H1 (cell line): ENCODE data around the gene ARHGAP15. TPM values are rescaled to one million over a fixed set of nuclear protein-coding genes. Genes with fewer than 3 reads are reported as not detected.

Source experiments
- CTCF ChIA-PET: fragments of 300-600 bp; sonication (Branson Sonifier 250); formaldehyde crosslinking; loops from one replicate; lab custom pipeline; 2021; ENCODE audit not compliant: partially characterized antibody; lab: Charles Lee
- POLR2A ChIA-PET: fragments of 300-600 bp; sonication (Branson Sonifier 250); formaldehyde crosslinking; loops from one replicate; lab custom pipeline; 2021; ENCODE audit warnings: inconsistent platforms; ENCODE audit not compliant: partially characterized antibody; lab: Charles Lee
- DNase-seq, 2 experiments: peaks; one replicate each; pipeline versions ENCODE4 v3.0.0 to v3.0.0-alpha.2; 2010 to 2022; ENCODE audit warnings: low spot score in 2 of 2, low read depth in 1 of 2, mixed read lengths in 1 of 2
- FAIRE-seq: peaks from 2 replicates; lab custom pipeline; 2011; peaks lifted over from hg19 to GRCh38; lab: Jason Lieb, UNC
- H2AFZ ChIP-seq: 2 replicates; pipeline ENCODE4 v1.8.1; 2012; ENCODE audit warnings: low read length, inconsistent platforms
- H2AK5ac ChIP-seq: 2 replicates; pipeline ENCODE4 v1.6.1; 2013; ENCODE audit warnings: low read depth, low read length
- H2BK120ac ChIP-seq: replicated peaks from 2 replicates; pipeline ENCODE3; 2013; ENCODE audit warnings: low read depth, low read length, inconsistent platforms
- H2BK12ac ChIP-seq: 2 replicates; pipeline ENCODE4 v1.6.1; 2013; ENCODE audit warnings: low read depth, low read length
- H2BK15ac ChIP-seq: 2 replicates; pipeline ENCODE4 v1.6.1; 2013; ENCODE audit warnings: low read length
- H2BK20ac ChIP-seq: 2 replicates; pipeline ENCODE4 v1.6.1; 2013; ENCODE audit warnings: low read length
- H2BK5ac ChIP-seq: 2 replicates; pipeline ENCODE4 v1.6.1; 2013; ENCODE audit warnings: low read depth, low read length
- H3K14ac ChIP-seq: 2 replicates; pipeline ENCODE4 v1.6.1; 2013; ENCODE audit warnings: inconsistent platforms; ENCODE audit not compliant: insufficient read length
- H3K18ac ChIP-seq: 2 replicates; pipeline ENCODE4 v1.6.1; 2013; ENCODE audit warnings: low read length; ENCODE audit errors: extremely low read depth
- H3K23ac ChIP-seq: 2 replicates; pipeline ENCODE4 v1.6.1; 2013; ENCODE audit warnings: inconsistent platforms; ENCODE audit not compliant: insufficient read length
- H3K23me2 ChIP-seq: 2 replicates; pipeline ENCODE4 v1.6.1; 2013; ENCODE audit warnings: low read depth, low read length
- H3K27ac ChIP-seq: 2 replicates; pipeline ENCODE4 v1.6.1; 2011; ENCODE audit warnings: low read depth, low read length, inconsistent platforms
- H3K27me3 ChIP-seq, 4 experiments: replicated peaks in 1 of 4; 1 replicate in 1 of 4; 2 replicates in 3 of 4; pipeline versions ENCODE4 v1.6.1 to v1.8.1; 2011 to 2013; ENCODE audit warnings: low read length in 3 of 4, mild to moderate bottlenecking in 3 of 4, inconsistent platforms in 2 of 4, mixed read lengths in 2 of 4, moderate library complexity in 1 of 4; ENCODE audit not compliant: control insufficient read depth in 3 of 4, insufficient read depth in 3 of 4; ENCODE audit errors: extremely low read depth in 1 of 4
- H3K36me3 ChIP-seq, 4 experiments: 2 replicates each; pipeline versions ENCODE4 v1.6.1 to v1.8.1; 2011 to 2013; ENCODE audit warnings: mild to moderate bottlenecking in 4 of 4, low read length in 3 of 4, moderate library complexity in 2 of 4, control low read depth in 1 of 4, inconsistent platforms in 1 of 4; ENCODE audit not compliant: insufficient read depth in 4 of 4, control insufficient read depth in 2 of 4
- H3K4ac ChIP-seq: replicated peaks from 2 replicates; pipeline ENCODE3; 2013; ENCODE audit warnings: low read length, low read depth, mixed read lengths, inconsistent platforms; ENCODE audit not compliant: insufficient read length
- H3K4me1 ChIP-seq, 4 experiments: replicated peaks in 1 of 4; 1 replicate in 1 of 4; 2 replicates in 3 of 4; pipeline versions ENCODE4 v1.6.1 to v1.8.1; 2011 to 2013; ENCODE audit warnings: low read length in 3 of 4, inconsistent platforms in 2 of 4, mixed read lengths in 1 of 4; ENCODE audit not compliant: insufficient read depth in 4 of 4, control insufficient read depth in 3 of 4
- H3K4me2 ChIP-seq, 2 experiments: 2 replicates each; pipeline versions ENCODE4 v1.6.1 to v1.8.1; 2011 to 2013; ENCODE audit warnings: low read depth in 2 of 2, low read length in 2 of 2, control low read depth in 1 of 2, inconsistent platforms in 1 of 2, mild to moderate bottlenecking in 1 of 2; ENCODE audit not compliant: insufficient read depth in 1 of 2
- H3K4me3 ChIP-seq, 4 experiments: fragments of 200-600, 300-600 bp in 1 of 4; sonication (generic), shearing (Covaris generic), sonication (Bioruptor Twin) in 1 of 4; 2 replicates each; pipeline versions ENCODE4 v1.5.1 to v1.8.1; 2011 to 2016; ENCODE audit warnings: low read length in 4 of 4, low read depth in 3 of 4, control low read depth in 2 of 4, inconsistent platforms in 2 of 4, mild to moderate bottlenecking in 2 of 4, mixed read lengths in 1 of 4, moderate library complexity in 1 of 4; ENCODE audit not compliant: insufficient read depth in 2 of 4; ENCODE audit errors: extremely low read depth in 1 of 4
- H3K56ac ChIP-seq: replicated peaks from 2 replicates; pipeline ENCODE3; 2013; ENCODE audit warnings: low read depth, mild to moderate bottlenecking, mixed read lengths, low read length, inconsistent platforms; ENCODE audit not compliant: insufficient read length
- H3K79me1 ChIP-seq: 2 replicates; pipeline ENCODE4 v1.6.1; 2013; ENCODE audit warnings: low read depth, low read length, control low read depth
- H3K79me2 ChIP-seq, 2 experiments: 2 replicates each; pipeline versions ENCODE4 v1.6.1 to v1.8.1; 2012 to 2013; ENCODE audit warnings: low read length in 2 of 2, mild to moderate bottlenecking in 2 of 2, inconsistent platforms in 1 of 2; ENCODE audit not compliant: insufficient read depth in 2 of 2, control insufficient read depth in 1 of 2
- H3K9ac ChIP-seq, 4 experiments: replicated peaks in 1 of 4; 1 replicate in 1 of 4; 2 replicates in 3 of 4; pipeline versions ENCODE4 v1.6.1 to v1.8.1; 2011 to 2013; ENCODE audit warnings: low read depth in 3 of 4, low read length in 3 of 4, control low read depth in 2 of 4, mild to moderate bottlenecking in 2 of 4, moderate library complexity in 2 of 4, inconsistent platforms in 1 of 4; ENCODE audit errors: extremely low read depth in 1 of 4
- H3K9me3 ChIP-seq, 2 experiments: 2 replicates each; pipeline versions ENCODE4 v1.6.1 to v1.8.1; 2012 to 2013; ENCODE audit warnings: mild to moderate bottlenecking in 2 of 2, moderate library complexity in 2 of 2, control low read depth in 1 of 2, inconsistent platforms in 1 of 2, low read depth in 1 of 2, low read length in 1 of 2, mixed read lengths in 1 of 2; ENCODE audit not compliant: insufficient read depth in 2 of 2
- H4K20me1 ChIP-seq, 2 experiments: replicated peaks in 1 of 2; 2 replicates each; pipeline versions ENCODE3 to v1.8.1; 2011 to 2013; ENCODE audit warnings: inconsistent platforms in 2 of 2, low read length in 2 of 2, mild to moderate bottlenecking in 1 of 2; ENCODE audit not compliant: insufficient read depth in 2 of 2, control insufficient read depth in 1 of 2
- H4K5ac ChIP-seq: 2 replicates; pipeline ENCODE4 v1.6.1; 2013; ENCODE audit warnings: low read length, low read depth, mixed read lengths, inconsistent platforms; ENCODE audit not compliant: insufficient read length
- H4K8ac ChIP-seq: 2 replicates; pipeline ENCODE4 v1.8.0; 2013; ENCODE audit warnings: mild to moderate bottlenecking, moderate library complexity, low read length, inconsistent platforms; ENCODE audit not compliant: insufficient read depth; ENCODE audit errors: extremely low read depth
- H4K91ac ChIP-seq: replicated peaks from 2 replicates; pipeline ENCODE3; 2013; ENCODE audit warnings: low read length, mixed read lengths, inconsistent platforms; ENCODE audit not compliant: insufficient read length
- SP1 ChIP-seq: IDR thresholded peaks from 2 replicates; pipeline ENCODE4 v1.6.1; 2011; ENCODE audit warnings: low read depth, low read length
- WGBS, 2 experiments: shearing (Covaris generic) in 1 of 2; methylation state at CpG; one replicate each; pipeline versions ENCODE4 v1.1.6 to v1.1.7; 2013 to 2015; ENCODE audit warnings: low lambda C conversion rate in 2 of 2, mixed read lengths in 2 of 2, inconsistent platforms in 1 of 2, low coverage in 1 of 2, missing lambda C conversion rate in 1 of 2; ENCODE audit not compliant: insufficient replicate concordance in 2 of 2, insufficient coverage in 1 of 2, insufficient read length in 1 of 2; ENCODE audit errors: extremely low coverage in 1 of 2, missing lambda C conversion rate in 1 of 2; 5-methylcytosine and 5-hydroxymethylcytosine counted together
- polyA plus RNA-seq, 7 experiments: library from polyadenylated mRNA; depleted of rRNA in 3 of 7; stranded (reverse) in 5 of 7; unstranded in 2 of 7; fragments of >200 nt in 5 of 7; fragments of 200-250 nt in 2 of 7; gene quantifications; 1 replicate in 5 of 7; 2 replicates in 1 of 7; 4 replicates in 1 of 7; pipeline versions ENCODE4 v1.2.1 to v1.2.3, GENCODE V29; 2011 to 2013; ENCODE audit warnings: missing spikeins in 2 of 7, mixed read lengths in 2 of 7
- total RNA-seq: library from RNA; stranded (reverse); fragmentation: NEBNext Ultra II Directional; extraction: Animal tissue kit (Norgen Biotek cat#: 25700); gene quantifications from 2 replicates; pipeline ENCODE4 v1.2.1, GENCODE V29; 2021

The ARHGAP15 gene
- total and polyA plus RNA-seq, 2 of the 8 experiments (the other 6 are each of a cell fraction or from before 2014, with no cell fraction given): not detected

- Histone ChIP-seq H3K23ac (no peak overlapping the region), H3K4me2 (no peak overlapping the region), H3K27me3 (no peaks in the 10 kb centered on the region), H3K4ac (no peak overlapping the region), H4K20me1 (no peaks in the 10 kb centered on the region), H3K4me3 (no peak overlapping the region), H3K56ac (no peak overlapping the region), H2AK5ac (no peak overlapping the region), H3K4me1 (peaks cover 0 to 9% (median 5%) of the 10 kb centered on the region in 4 experiments; a peak in 3 of 7 replicates), H3K9me3 (no peaks in the 10 kb centered on the region; a peak in 1 of 4 replicates), H3K36me3 (no peaks in the 10 kb centered on the region), H2AFZ (no peak overlapping the region), H4K91ac (no peak overlapping the region), H2BK15ac (no peak overlapping the region), H3K27ac (no peak overlapping the region), H3K18ac (no peak overlapping the region), H4K8ac (no peak overlapping the region), H2BK12ac (no peak overlapping the region), H4K5ac (no peak overlapping the region), H3K79me1 (no peaks in the 10 kb centered on the region), H2BK5ac (no peak overlapping the region), H3K14ac (no peak overlapping the region), H2BK20ac (no peak overlapping the region), H3K79me2 (no peaks in the 10 kb centered on the region), H3K9ac (no peak overlapping the region), H2BK120ac (no peak overlapping the region), H3K23me2 (no peaks in the 10 kb centered on the region)
- CTCF ChIA-PET: interaction anchor here (0.6 kb wide), 1 partner anchor 16 kb away, joined by 3 read pairs; no protein-coding TSS in a partner anchor
- WGBS, 2 experiments: 91% methylated on average over 8 of the region's 8 CpGs; no CpG with 5 or more reads in 1 of the 2 experiments
- no peak for TF ChIP-seq SP1
- FAIRE-seq: no peak
- DNase-seq: no peak
- POLR2A ChIA-PET: no interaction called here
Measured at GRCh38 chr2:143237146-143237777, 108.0 kb downstream of the ARHGAP15 start.
